Fibroblast of lung (primary cell): ENCODE data around the gene CAPN15.
"Not testable (repeated sequence)": the region's sequence is repeated elsewhere in the genome, so short reads cannot be mapped to it uniquely, and the experiment has no call there.

Experiments used
- CTCF ChIP-seq, 2 donors: IDR thresholded peaks in 1 of 2; conservative IDR thresholded peaks in 1 of 2; 1 replicate in 1 of 2; 2 replicates in 1 of 2; pipeline ENCODE4 v1.5.1; 2011 to 2012; ENCODE audit warnings: low read length in 2 of 2, control low read depth in 1 of 2, inconsistent platforms in 1 of 2, low read depth in 1 of 2, mild to moderate bottlenecking in 1 of 2
- EZH2 ChIP-seq: IDR thresholded peaks from 2 replicates; pipeline ENCODE4 v1.5.1; 2012; ENCODE audit warnings: low read length, control low read depth, mild to moderate bottlenecking; ENCODE audit errors: missing control alignments

GRCh38 chr16:507527-507926 lies 20.0 kb upstream of the CAPN15 start:
- TF ChIP-seq CTCF (conservative IDR thresholded peaks at IDR 0.05 in 1 of 2, IDR thresholded peaks at IDR 0.05 in 1 of 2; ENCODE audit: low read depth in 1 of 2, low read length in 2 of 2); EZH2: not testable (repeated sequence)
